Measurements from ENCODE around the gene C1orf116.

- no peak for TF ChIP-seq CTCF (IDR thresholded peaks at IDR 0.05 in 8 of 11, conservative IDR thresholded peaks at IDR 0.05 in 3 of 11)
- TF ChIP-seq POLR2A (IDR thresholded peaks at IDR 0.05) = no peak
These were observed 9.4 kb downstream of the C1orf116 start for GRCh38 chr1:207022996-207023679.

Measured in spleen (tissue), 7 donors.